Stimulated activated CD8-positive, alpha-beta memory T cell treated with anti-CD3 and anti-CD28 coated beads, Interleukin-7, amount 100 ng/mL, for 4 hours (primary cell): ENCODE data around the gene SLC24A4.
"Not testable (repeated sequence)": the region's sequence is repeated elsewhere in the genome, so short reads cannot be mapped to it uniquely, and the experiment has no call there.

Experiments
- DNase-seq, 2 donors: peaks; one replicate each; pipeline ENCODE4 v3.0.0-alpha.2; 2020; ENCODE audit warnings: low read depth in 2 of 2

SLC24A4 gene

DNA sequence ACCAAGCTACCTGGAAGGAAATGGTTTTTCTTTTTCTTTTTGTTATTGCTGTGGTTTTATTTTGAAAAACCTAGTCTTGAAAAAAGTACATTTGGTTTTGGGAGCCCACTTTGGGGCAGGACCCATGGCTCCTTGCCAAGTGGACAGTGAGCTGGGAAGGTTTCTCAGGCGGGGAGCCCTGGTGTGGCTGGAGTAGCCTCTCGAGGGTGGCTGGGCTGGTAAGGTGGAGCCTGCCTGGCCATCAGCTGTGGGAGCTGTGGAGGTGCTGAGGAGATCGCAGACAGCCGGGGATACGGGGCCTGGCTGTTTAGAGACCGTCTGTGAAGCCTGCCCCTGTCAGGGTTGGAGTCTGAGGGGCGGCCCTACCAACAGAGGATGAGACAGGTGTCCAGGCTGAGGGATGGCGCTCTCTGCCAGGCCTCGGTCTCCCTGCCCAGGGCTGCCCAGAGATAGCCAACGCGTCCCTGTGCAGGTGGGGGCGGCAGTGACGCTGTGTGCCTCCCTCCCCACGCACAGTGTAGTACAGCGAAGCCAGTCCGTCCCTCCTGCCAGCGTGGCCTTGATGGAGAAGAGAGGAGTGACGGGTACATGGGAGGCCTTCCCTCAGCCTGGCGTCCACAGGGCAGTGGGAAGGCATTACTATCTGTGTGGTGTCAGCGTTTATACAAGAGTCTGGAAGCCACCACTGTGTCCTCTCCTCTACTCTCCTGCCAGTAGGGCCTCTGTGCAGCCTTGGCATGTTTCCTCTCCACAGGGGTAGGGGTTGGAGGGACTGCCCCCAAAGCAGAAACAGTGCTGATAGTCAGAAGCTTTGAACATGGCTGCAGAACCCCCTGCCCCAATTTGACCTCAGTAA is 196.5 kb downstream of the SLC24A4 start:
- DNase-seq, result no peak

DNA sequence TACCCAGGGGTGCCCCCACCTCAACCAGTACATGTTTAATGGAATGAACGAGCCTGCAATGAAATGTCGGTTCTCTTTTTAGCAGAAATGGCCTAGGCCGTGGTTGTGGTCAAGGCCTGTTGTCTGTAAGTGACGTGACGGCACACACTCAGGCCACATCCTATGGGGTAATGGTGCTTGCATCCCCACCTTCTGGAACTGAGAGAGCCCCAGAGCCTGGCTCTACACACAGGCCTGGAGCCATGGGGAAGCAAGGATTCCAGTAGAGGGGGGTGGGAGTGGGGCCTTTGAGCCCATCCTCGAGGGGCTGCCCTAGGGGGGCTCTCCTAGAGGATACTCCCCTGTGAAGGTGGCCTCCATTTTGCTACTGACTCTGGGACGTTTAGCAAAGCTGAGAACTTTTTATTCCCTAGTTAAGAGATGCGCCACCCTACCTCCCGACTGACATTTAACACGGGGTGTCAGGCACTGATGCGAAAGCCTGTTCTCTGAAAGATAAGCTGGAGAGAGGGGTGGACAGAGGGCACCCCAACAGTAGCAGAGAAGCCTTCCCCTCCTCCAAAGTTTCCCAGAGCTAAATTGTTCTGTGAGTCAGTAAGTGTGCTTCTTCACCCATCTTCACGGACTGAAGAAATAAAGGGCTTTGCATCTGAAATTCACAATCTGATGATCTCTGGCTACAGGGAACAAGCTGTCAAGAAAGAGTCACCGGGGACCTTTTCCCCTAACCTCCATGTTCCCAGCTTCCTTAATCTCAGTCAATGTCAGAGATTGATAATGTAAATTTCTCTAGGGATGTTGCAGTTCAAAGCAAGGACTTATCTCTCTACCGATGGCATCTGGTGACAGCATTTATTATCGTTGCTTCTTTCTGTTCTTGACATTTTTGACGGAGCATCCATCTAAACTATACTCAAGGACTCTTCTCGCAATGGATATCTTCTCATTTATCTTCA is 197.4 kb downstream of the SLC24A4 start:
- no peak for DNase-seq

DNA sequence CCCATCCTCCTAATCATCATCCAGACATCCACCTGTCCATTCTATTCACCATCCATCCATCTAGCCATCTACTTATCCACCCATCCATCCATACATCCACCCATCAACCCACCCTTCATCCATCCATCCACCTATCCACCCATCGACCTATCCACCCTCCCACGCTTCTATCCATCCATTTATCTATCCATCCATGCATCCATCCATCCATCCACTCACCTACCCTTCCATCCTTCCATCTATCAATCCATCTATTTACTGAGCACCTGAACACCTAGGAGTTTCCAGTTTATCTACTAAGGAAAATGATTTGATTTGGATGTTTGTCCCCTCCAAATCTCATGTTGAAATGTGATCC is 198.1 kb downstream of the SLC24A4 start:
- DNase-seq, result no peak

DNA sequence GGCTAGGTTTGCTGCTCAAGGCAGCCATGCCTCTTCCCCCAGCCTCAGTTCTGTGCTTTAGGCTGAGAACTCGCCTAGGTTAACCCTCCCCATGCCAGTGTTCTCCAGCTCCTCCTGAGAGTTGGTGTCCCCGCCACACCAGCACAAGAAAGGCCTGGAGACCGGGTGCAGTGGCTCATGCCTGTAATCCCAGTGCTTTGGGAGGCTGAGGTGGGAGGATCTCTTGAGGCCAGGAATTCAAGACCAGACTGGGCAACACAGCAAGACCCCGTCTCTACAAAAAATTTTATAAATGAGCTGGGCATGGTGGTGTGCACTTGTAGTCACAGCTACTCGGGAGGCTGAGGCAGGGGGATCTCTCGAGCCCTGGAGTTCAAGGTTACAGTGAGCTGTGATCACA is 200.8 kb downstream of the SLC24A4 start:
- no peak for DNase-seq

DNA sequence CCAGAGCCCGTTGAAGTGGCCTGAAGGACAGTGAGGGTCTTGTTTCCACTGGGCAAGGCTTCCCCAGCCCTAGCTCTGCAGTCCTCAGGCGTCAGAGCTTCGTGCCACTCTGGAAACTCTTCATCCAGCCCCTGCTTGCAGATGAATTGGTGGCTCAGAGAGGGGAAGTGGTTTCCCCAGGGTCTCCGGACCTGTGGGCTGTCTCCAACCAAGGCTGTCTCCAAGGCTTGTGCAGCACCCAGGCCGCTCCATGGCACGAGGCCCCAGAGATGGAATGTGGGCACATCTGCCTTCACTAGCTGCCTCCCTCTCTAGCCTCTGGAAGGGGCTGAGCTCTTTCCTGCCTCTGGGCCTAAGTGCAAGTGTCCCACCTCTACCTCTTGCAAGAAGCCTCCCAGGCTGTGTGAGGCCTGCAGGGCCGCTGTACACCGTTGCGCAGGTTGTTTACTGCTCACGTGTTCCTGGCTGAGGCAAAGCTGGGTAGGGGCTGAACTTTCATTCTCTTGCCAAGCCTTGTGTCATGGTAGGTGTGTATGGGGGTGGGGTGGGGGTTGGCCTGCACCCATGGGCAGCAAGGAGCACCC is 201.7 kb downstream of the SLC24A4 start:
- DNase-seq, result no peak

DNA sequence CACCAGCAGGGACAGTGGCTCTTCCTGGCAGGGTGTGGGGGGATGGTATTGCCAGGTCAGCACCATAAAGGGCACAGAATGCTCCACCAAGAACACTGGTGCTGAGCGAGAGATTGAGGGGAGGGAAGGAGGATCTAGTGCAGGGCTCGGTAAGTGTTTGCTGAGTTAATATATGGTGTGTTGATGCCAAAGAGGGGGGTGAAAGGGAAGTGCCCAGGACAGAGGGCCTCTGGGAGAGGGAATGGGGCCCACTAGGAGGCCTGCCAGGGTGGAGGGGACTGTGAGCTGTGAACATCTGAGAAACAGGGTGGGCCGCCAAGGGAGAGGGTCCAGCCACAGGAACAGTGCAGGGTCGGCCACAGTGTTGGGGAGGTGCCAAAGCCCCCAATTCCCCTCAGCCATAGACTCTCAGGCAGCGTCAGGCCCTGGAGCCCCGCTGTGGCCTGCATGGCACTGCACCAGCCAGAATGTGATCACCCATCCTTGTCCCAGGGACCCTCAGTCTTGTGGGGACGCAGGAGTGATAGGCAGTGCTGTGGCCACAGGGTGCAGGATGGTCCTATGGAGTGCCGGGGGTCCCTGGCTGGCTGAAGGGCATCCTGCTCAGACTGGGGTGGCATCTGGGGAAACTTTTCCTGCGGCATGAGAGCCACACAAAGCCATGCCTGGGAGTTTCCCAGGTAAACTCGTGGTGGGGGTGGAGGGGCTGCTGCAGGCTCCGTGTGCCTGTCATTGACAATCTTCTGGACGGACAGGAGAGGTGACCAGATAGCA is 202.5 kb downstream of the SLC24A4 start:
- DNase-seq, result no peak

DNA sequence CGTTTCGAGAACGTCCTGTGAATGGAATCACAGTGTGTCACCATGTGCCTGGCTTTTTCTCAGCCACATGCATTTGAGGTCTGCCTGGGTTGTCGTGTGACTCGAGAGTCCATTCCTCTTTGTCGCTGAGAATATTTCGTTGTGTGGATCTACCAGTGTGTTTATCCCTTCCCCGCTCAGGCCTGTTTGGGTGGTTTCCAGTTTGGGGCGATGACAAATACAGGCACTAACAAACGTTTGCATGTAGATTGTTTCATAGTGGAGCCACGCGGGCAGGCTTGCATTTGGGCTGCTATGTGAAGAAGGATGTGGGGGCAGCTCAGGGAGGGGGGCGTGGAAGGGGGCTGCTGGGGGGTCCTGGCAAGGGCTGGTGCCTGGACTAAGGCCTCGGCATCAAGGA is 204.8 kb downstream of the SLC24A4 start:
- DNase-seq, result no peak

DNA sequence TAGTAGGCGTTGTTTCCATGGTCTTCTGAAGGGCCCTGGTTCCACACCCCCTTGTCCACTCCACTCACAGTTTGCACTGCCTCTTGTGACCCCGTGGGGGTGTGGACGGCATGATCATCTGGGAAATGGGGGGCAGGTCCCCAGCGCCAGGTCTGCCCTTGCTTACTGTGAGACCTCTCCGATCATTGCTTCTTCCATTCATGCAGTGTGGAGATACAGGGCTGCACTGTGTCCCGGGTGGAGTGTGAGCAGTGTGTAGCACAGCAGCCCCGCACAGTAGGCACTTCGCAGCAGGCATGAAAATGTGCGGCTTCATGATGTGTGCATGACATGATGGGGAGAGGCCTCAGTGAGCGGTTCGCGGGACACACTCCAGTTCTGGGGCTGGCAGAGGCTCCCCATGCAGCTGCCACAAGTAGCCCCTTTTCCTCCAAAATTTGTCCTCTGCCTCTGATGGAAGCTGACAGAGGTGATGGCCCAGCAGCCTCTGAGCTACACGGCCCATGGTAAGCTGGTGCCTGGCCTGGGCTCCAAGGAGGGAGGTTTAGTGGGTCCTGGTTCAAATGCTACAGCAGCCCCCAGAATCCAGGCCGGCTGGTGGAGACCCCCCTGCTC is 205.6 kb downstream of the SLC24A4 start:
- no peak for DNase-seq

DNA sequence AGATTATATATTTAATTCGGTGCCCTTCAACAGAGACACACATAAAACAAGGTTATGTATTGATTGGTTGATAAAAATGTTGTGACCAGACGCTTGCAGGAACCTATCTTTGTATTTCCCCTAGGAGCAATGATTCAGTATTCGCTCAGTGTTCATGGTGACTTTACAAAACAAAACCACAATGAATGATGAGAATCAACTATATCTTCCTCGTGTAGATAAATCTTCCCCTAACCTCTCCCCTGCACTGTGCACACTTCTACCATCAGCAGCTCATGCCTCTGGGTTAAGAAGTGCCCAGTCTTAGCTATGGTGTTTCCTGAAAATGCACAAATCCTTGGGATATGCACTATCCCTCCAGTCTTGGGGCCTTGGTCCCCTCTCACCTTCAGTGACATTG is 206.9 kb downstream of the SLC24A4 start:
- DNase-seq, result no peak

DNA sequence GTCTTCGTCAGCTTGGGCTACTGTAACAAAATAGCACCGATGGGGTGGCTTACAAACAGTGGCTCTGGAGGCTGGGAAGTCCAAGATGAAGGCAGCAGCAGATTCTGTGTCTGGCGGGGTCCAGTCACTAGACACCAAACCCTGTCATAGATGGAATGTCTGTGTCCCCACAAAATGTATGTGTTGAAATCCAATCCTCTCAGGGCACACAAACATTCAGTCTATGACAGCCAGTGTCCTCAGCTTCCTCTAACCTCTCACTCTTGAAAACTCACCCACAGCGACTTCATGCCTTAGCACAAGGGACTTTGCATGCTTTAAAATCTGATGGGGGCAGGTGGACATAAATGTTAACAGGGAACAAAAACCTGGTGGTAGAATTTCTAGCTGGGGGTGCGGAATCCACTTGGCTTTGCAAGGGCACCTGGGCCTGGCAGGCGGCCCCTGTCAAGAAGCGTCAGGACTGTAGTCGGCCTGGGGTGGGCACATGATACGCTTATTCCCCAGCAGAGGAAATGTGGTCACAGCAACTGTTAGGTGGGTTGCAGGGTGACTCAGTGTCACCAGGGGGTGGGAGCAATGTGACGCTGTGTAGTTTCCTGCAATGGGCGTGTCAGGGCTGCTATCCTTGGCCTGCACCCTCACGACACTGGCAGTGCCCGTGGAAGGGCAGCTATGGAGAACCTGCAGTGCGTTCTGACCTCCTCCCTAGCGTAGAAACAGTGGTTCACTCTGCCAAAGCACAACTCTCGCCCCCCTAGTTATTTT is 208.3 kb downstream of the SLC24A4 start:
- DNase-seq, result peak; percentile 86 to 87

DNA sequence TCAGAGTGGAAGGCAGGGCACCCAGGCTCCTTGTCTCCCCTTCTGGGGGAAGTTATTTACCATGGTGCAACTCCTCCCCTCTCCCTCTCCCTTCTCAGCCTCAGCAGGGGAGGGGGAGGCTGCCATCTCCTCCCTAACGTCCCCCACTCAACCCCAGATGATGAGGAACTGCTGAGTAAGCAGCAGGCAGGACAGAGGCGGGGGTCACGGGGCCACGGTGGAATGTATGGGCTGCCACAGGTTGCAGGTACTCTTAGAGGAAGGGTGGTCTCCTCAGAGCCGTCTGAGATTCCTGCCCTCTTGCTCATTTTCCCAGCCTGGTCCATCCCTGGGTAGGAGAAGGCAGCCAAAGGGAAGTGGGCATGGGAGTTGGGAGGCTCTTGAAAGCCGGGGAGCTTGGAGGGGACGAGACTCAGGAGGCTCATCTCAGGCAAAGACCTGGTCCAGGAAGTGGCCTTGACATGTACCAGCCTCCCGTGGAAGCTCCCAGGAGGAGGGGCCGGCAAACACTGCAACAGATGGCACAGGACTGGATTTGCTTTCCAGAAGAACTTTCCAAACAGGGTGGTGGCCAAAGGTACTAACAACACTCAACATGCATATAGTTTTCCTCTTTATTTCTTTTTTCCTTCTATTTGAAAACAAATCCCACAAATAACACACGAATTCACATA is 209.7 kb downstream of the SLC24A4 start:
- DNase-seq, result no peak

DNA sequence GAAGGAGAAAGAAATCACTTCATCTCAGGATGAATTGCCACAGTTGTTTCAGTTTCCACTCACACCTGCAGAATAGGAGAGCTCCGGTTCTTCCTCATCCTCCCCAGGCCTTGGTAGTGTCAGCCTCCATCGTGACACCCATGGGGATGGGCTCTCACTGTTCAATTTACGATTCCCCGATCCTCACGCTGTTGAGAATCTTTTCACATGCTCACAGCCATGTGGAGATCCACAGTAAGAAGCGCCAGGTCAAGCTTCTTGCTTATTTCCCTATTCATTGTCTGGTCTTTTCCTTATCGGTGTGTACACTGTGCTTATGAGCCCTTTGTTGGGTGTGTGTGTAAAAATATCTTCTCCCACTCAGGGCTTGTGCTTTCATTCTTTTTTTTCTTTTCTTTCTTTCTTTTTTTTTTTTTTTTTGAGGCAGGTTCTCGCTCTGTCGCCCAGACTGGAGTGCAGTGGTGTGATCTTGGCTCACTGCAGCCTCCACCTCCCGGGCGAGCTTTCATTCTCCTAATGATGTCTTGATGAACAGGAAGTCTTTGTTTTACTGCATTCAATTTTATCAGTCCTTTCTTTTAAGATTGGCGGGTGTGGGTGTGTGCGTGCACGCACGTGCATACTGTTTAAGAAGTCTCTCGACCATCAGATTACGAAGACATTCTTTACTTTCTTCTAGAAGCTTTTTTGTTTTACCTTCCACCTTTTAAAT is 212.1 kb downstream of the SLC24A4 start:
- DNase-seq, result no peak

DNA sequence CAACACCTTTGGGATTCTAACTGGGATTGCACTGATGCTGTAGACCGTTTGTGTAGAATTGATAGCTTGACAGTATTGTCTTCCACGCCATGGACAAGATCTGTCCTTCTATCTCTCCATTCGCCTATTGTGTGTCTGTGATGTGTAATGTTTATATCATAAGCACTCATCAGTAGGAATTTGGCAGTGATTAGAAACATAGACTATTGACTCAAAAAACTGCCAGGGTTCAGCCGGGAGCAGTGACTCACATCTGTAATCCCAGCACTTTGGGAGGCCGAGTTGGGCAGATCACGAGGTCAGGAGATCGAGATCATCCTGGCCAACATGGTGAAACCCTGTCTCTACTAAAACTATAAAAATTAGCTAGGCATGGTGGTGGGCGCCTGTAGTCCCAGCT is 213.3 kb downstream of the SLC24A4 start:
- not testable (repeated sequence) for DNase-seq

DNA sequence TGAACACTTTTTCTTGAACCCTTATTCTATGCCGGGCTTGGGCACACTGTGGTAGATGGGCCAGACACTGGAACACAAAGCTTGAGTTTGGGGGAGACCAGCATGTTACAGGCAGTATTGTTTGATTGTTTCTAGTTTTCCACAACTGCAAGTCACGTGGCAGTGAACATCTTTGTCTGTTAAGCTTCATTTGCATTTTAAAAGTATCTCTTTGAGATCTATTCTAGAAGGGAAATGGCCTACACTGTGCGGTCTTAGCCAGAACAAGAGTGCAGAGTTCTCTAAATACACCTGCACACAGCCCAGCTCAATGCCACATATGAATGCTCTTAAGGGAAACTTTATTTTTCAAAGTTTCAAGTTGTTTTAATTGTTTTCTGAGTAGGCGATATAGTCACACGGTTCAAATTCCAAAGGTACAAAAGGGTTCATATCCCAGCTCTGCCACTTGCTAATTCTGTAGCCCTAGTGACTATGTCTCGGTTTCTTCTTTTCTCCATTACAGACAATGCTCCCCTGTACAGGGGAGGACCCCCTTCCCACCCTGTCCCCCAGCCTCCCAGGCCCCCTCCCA is 215.5 kb downstream of the SLC24A4 start:
- DNase-seq, result no peak

DNA sequence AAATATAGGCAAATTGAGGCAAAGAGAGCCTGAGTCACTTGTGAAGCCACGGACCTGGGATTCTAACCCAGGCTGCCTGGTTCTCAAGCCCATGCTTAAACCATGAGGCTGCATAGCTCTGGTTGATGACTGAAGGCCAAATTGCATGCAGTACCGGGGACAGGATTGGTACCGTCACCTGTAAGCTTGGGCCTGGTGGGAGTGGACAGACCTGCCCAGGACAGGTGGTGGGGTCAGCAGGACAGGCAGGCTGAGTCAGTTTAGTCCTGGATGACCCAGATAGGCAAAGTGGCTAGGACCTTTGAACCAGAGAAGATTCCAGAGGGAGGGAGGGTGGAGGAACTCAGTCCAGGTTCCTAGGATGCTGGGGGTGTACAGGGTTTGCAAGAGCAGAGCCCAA is 216.5 kb downstream of the SLC24A4 start:
- DNase-seq, result no peak

DNA sequence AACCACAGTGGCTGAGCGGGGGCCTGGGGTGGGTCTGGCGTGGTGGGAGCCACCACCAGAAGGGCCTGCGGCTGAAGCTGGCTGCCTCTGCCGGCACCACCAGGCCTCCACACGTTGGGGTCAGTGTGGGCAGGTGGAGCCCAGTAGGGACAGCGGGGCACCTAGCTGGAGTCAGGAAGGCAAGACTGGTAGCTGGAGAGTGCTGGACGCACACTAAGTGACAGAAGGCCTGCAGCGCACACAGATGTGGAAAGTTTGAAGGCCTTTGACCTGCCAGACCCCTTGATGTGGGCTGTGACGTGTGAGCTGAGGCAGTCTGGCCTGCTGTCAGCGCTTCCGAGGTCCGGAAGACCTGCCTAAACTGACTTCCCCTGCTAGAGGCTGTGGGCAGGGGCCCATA is 216.9 kb downstream of the SLC24A4 start:
- no peak for DNase-seq

DNA sequence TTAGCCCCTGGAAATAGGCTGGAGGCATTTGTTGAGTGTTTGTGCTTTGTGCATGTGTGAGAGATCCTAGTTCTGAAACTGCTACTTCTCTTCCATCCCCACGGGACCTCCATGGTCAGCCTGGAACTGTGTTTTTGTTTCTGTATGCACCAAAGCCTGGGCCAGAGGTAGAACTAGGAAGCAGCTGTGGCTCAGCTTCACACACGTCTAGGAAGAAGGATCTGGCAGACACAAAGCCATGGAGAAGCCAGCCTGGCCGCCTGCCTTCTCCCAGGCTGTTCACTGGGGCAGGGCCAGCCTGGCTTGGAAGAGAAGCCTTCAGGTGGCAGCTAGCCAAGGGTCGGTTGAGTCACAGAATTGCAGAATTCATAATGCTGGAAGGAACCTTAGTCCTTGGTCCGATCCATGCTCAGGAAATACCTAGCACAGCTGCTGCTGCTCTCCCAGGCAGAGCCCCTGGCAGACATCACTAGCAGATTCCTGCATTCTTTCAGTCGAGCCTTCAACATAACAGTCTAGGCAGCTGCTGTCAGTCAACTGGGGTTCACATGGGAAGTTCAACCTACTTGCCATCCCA is 217.6 kb downstream of the SLC24A4 start:
- DNase-seq, result no peak

DNA sequence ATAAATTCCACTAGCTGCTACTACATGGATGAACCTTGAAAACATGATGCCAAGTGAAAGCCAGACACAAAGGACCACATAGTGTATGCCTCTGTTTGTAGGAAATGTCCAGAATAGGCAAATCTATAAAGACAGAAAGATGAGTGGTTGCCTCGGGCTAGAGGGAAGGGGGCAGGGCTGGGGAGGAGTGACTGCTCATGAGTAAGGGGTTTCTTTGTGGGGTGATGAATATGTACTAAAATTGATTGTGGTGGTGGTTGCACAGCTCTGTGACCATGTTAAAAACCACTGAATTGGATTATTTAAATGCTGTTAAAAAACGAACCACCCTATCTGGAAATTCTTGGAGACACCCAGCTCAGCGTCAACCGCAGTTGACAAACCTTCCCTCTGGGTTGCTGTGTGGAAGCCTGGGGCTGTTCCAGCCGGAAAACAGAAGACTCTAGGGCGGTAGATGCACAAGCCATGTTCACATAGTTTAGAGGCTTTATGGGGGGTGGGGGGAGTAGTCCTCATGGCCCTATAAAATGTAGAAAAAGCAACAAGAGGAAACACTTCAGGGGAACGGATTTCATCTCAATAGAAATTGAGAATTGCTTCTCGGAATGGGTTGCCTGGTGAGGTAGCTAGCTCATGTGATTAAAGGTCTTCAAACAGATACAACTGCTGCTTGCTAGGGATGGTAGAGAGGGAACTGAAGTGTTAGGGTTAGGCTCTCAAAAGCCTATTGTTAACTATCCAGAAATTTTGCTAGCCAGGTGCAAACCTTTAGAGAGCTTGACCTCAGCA is 220.0 kb downstream of the SLC24A4 start:
- no peak for DNase-seq
